Endothelial cell of umbilical vein (primary cell): ENCODE data around the gene KISS1. TPM values are rescaled to one million over a fixed set of nuclear protein-coding genes. Genes with fewer than 3 reads are reported as not detected.

ENCODE experiments used
- BruUV-seq: library from RNA; stranded (reverse); fragments of 400-500 nt; replicated peaks from 2 replicates; lab custom pipeline; 2021; lab: Mats Ljungman, UMichigan
- CTCF ChIA-PET: fragments of 300-600, 350-600 bp; sonication (Branson Sonifier 250); formaldehyde crosslinking; loops from one replicate; lab custom pipeline; 2021; ENCODE audit warnings: antibody characterized with exemption, inconsistent platforms; lab: Charles Lee
- POLR2A ChIA-PET: fragments of 300-600, 350-600 bp; sonication (Branson Sonifier 250); formaldehyde crosslinking; loops from one replicate; lab custom pipeline; 2021; ENCODE audit warnings: antibody characterized with exemption, inconsistent platforms; lab: Charles Lee
- DNase-seq: peaks from one replicate; pipeline ENCODE4 v3.0.0-alpha.2; 2011; ENCODE audit warnings: low read depth, low spot score
- FAIRE-seq: peaks from 2 replicates; lab custom pipeline; 2011; peaks lifted over from hg19 to GRCh38; lab: Jason Lieb, UNC
- H2AFZ ChIP-seq: 2 replicates; pipeline ENCODE4 v1.6.0; 2012; ENCODE audit warnings: low read depth, low read length, control low read depth, inconsistent platforms
- H3K27ac ChIP-seq: 2 replicates; pipeline ENCODE4 v1.5.1; 2011; ENCODE audit warnings: low read depth, mild to moderate bottlenecking, control low read depth, low read length, moderate library complexity; ENCODE audit not compliant: insufficient read depth
- H3K27me3 ChIP-seq, 2 experiments: 2 replicates each; pipeline versions ENCODE4 v1.6.0 to v1.6.1; 2011; ENCODE audit warnings: low read length in 2 of 2, mixed read lengths in 1 of 2; ENCODE audit not compliant: control insufficient read depth in 2 of 2, insufficient read depth in 2 of 2
- H3K36me3 ChIP-seq, 2 experiments: 2 replicates in 1 of 2; 3 replicates in 1 of 2; pipeline ENCODE4 v1.5.1; 2011; ENCODE audit warnings: low read length in 2 of 2, mild to moderate bottlenecking in 1 of 2, moderate library complexity in 1 of 2; ENCODE audit not compliant: control insufficient read depth in 2 of 2, insufficient read depth in 2 of 2; ENCODE audit errors: extremely low read depth in 1 of 2
- H3K4me1 ChIP-seq: 3 replicates; pipeline ENCODE4 v1.5.1; 2011; ENCODE audit warnings: mild to moderate bottlenecking, low read length; ENCODE audit not compliant: control insufficient read depth, insufficient read depth; ENCODE audit errors: extremely low read depth
- H3K4me2 ChIP-seq: 2 replicates; pipeline ENCODE4 v1.6.1; 2011; ENCODE audit warnings: low read length, control low read depth, mixed read lengths; ENCODE audit not compliant: insufficient read depth
- H3K4me3 ChIP-seq, 3 experiments: fragments of 200-600 bp in 1 of 3; sonication (generic), shearing (Covaris generic) in 1 of 3; replicated peaks in 1 of 3; 2 replicates each; pipeline ENCODE4 v1.5.1; 2011 to 2016; ENCODE audit warnings: control low read depth in 3 of 3, low read length in 3 of 3, mild to moderate bottlenecking in 2 of 3, inconsistent platforms in 1 of 3, low read depth in 1 of 3, moderate library complexity in 1 of 3; ENCODE audit not compliant: insufficient read depth in 1 of 3
- H3K79me2 ChIP-seq: 2 replicates; pipeline ENCODE4 v1.6.0; 2012; ENCODE audit warnings: low read length, inconsistent platforms; ENCODE audit not compliant: control insufficient read depth, insufficient read depth
- H3K9ac ChIP-seq: replicated peaks from 2 replicates; pipeline ENCODE3; 2011; ENCODE audit warnings: low read length, control low read depth; ENCODE audit not compliant: insufficient read depth; ENCODE audit errors: extremely low read depth
- H3K9me1 ChIP-seq: replicated peaks from 3 replicates; pipeline ENCODE4 v1.6.0; 2011; ENCODE audit warnings: mild to moderate bottlenecking, low read length; ENCODE audit not compliant: control insufficient read depth, insufficient read depth; ENCODE audit errors: extremely low read depth
- H3K9me3 ChIP-seq: replicated peaks from 2 replicates; pipeline ENCODE4 v1.5.1; 2012; ENCODE audit warnings: low read length, inconsistent platforms; ENCODE audit not compliant: control insufficient read depth, insufficient read depth
- H4K20me1 ChIP-seq: replicated peaks from 2 replicates; pipeline ENCODE3; 2011; ENCODE audit warnings: mild to moderate bottlenecking, low read length; ENCODE audit not compliant: control insufficient read depth, insufficient read depth; ENCODE audit errors: extremely low read depth
- CTCF ChIP-seq, 2 donors: IDR thresholded peaks; 1 replicate in 1 of 2; 2 replicates in 1 of 2; pipeline ENCODE4 v1.5.1; 2011; ENCODE audit warnings: low read length in 2 of 2, mild to moderate bottlenecking in 2 of 2, moderate library complexity in 2 of 2, control low read depth in 1 of 2, inconsistent platforms in 1 of 2, low read depth in 1 of 2; ENCODE audit not compliant: insufficient read depth in 1 of 2; ENCODE audit errors: extremely low read depth in 1 of 2
- EZH2 ChIP-seq: IDR thresholded peaks from 2 replicates; pipeline ENCODE4 v1.6.1; 2012; ENCODE audit warnings: borderline replicate concordance, low read depth, mild to moderate bottlenecking, moderate library complexity, low read length, inconsistent platforms; ENCODE audit not compliant: severe bottlenecking
- FOS ChIP-seq: IDR thresholded peaks from 2 replicates; pipeline ENCODE4 v1.6.1; 2011; ENCODE audit warnings: mild to moderate bottlenecking, low read length, moderate library complexity, borderline replicate concordance; ENCODE audit not compliant: insufficient read depth
- GATA2 ChIP-seq: IDR thresholded peaks from 2 replicates; pipeline ENCODE4 v1.7.0; 2011; ENCODE audit warnings: low read depth, mild to moderate bottlenecking, moderate library complexity, mixed read lengths, low read length; ENCODE audit not compliant: insufficient read length, insufficient read depth
- JUN ChIP-seq: IDR thresholded peaks from 2 replicates; pipeline ENCODE4 v1.6.1; 2011; ENCODE audit warnings: borderline replicate concordance, low read depth; ENCODE audit not compliant: insufficient read length, insufficient read depth
- MAX ChIP-seq: IDR thresholded peaks from 2 replicates; pipeline ENCODE4 v1.6.1; 2011; ENCODE audit not compliant: insufficient read depth, insufficient read length
- MYC ChIP-seq: IDR thresholded peaks from one replicate; pipeline ENCODE4 v1.6.1; 2011; ENCODE audit warnings: mild to moderate bottlenecking, low read depth, low read length
- POLR2A ChIP-seq: IDR thresholded peaks from 2 replicates; pipeline ENCODE4 v1.6.1; 2012; ENCODE audit warnings: low read depth, mild to moderate bottlenecking, control low read depth, low read length
- POLR2AphosphoS5 ChIP-seq: IDR thresholded peaks from 2 replicates; pipeline ENCODE4 v1.6.1; 2012; ENCODE audit warnings: low read depth, mild to moderate bottlenecking, control low read depth, low read length, moderate library complexity; ENCODE audit not compliant: insufficient read depth
- dilution Hi-C: fragments of 300-500 bp; cut with MboI; formaldehyde crosslinking; loops from one replicate; pipeline ENCODE4 v1.15.0; 2019; ENCODE audit warnings: low sequenced_read_pairs; ENCODE audit not compliant: extremely low pct_ligation_motif_present
- intact Hi-C: fragments of 100-400 bp; cut with micrococcal nuclease; formaldehyde crosslinking; loops from one replicate; pipeline ENCODE4 v1.10.0; 2022
- polyA plus RNA-seq, 4 experiments: library from polyadenylated mRNA; depleted of rRNA in 3 of 4; stranded (reverse) in 3 of 4; unstranded in 1 of 4; fragments of >200 nt; gene quantifications; 2 replicates each; pipeline versions ENCODE4 v1.2.1 to v1.2.3, GENCODE V29; 2011 to 2012; ENCODE audit warnings: missing spikeins in 1 of 4
- total RNA-seq: library from RNA; stranded (reverse); gene quantifications from 2 replicates; pipeline ENCODE4 v1.2.3, GENCODE V29; 2021

KISS1 gene
- total and polyA plus RNA-seq, 2 donors (not counting 3 experiments of a cell fraction or from before 2014, with no cell fraction given): 0.22 to 1.00 TPM

GRCh38 chr1:204143276-204144041, 52.8 kb downstream of the KISS1 start:
- intact Hi-C loops: no loop called here
- peaks cover 0 to 3% of the 10 kb centered on the region in 2 experiments for H3K36me3 ChIP-seq
- H3K79me2 ChIP-seq: no peaks in the 10 kb centered on the region
- TF ChIP-seq POLR2A (no peak), GATA2 (no peak), MYC (no peak), MAX (no peak), POLR2AphosphoS5 (no peak), CTCF (IDR thresholded peaks at IDR 0.05; ENCODE audit: extremely low read depth in 1 of 2, insufficient read depth in 1 of 2, low read depth in 1 of 2, low read length in 2 of 2) (no peak), JUN (no peak), EZH2 (no peak), FOS (no peak)
- ChIA-PET CTCF (interaction anchor here (0.6 to 1.9 kb wide), 2 partner anchors 13 to 272 kb away, joined by 3 to 5 read pairs; no protein-coding TSS in a partner anchor), POLR2A (no interaction called here)
- no peaks in the 10 kb centered on the region for H3K4me1 ChIP-seq
- no peaks in the 10 kb centered on the region for H3K9me3 ChIP-seq
- no peak overlapping the region for H3K27ac ChIP-seq
- FAIRE-seq (no peak), DNase-seq (no peak)
- no peak overlapping the region for H3K4me2 ChIP-seq
- dilution Hi-C loops: loop anchor here (25.0 kb wide), 1 partner anchor 281 kb away; the partner anchor contains the start of gene SNRPE
- no TSS peak for BruUV-seq
- H4K20me1 ChIP-seq: no peaks in the 10 kb centered on the region
- H3K9me1 ChIP-seq: no peaks in the 10 kb centered on the region
- H2AFZ ChIP-seq: no peak overlapping the region
- H3K27me3 ChIP-seq: no peaks in the 10 kb centered on the region
- no peak overlapping the region for H3K9ac ChIP-seq
- no peak overlapping the region for H3K4me3 ChIP-seq
